NCI-H1105 treated with DMSO at 0.1 percent for 48 hours (cell line): ENCODE results near the gene HOMER1.

ENCODE experiments used
- DNase-seq: peaks from one replicate; lab custom pipeline; 2025; lab: John Stamatoyannopoulos, UW

HOMER1 gene, protein sequence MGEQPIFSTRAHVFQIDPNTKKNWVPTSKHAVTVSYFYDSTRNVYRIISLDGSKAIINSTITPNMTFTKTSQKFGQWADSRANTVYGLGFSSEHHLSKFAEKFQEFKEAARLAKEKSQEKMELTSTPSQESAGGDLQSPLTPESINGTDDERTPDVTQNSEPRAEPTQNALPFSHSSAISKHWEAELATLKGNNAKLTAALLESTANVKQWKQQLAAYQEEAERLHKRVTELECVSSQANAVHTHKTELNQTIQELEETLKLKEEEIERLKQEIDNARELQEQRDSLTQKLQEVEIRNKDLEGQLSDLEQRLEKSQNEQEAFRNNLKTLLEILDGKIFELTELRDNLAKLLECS

DNA sequence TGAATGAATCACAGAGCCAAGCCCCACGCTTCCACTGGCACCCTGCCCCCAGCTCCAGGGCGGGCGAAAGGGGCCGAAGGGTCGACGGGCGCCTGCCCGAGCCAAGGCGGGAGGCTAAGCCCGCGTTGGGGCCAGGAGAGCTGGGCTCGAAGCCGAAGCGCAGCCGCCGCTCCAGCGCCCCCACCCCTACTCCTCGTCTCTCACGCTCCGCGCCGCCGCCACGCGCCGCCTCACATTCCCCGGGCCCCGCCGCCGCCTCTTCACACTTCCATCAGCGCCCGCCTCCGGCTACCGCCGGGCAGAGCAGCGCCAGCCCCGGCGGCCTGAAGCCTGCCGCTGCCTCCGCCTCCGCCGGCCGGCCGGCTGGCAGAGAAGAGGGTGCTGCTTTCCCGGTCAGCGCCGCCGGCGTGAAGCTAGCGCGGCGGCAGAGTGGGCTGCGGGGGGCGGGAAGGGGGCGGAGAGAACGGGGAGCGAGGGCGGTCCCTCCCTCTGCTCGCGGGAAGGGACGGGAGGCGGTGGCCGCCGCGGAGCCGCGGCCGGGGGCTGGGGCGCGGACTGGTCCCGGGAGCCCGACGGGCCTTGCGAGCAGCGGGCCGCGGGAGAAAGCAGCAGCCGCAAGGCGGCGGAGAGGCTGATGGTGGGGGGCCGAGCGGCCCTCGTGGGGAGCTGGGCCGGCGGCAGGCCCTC, at the start of gene HOMER1:
Gene HOMER1, minus strand, starts transcription at position 431 of the 687 bp plus-strand sequence. CDS start 1,360 bp downstream, outside the sequence.
- peak; percentile 63 for DNase-seq

DNA sequence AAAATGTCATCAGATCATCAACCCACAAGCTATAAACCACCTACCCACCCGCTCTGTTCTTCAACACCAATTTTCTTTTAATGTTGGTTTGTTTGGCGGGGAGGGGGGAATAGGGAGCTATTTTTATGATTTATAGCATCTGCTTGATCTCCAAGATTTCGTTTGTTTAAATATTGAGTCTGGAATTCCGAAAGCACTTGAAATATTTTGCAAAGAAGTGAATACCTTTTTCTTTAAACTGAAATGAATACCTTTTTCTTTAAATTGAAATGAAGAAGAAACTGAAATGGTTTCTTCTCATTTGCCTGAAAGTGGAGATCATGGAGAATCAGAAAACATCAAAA, 49.3 kb upstream of the HOMER1 start:
- DNase-seq: no peak

DNA sequence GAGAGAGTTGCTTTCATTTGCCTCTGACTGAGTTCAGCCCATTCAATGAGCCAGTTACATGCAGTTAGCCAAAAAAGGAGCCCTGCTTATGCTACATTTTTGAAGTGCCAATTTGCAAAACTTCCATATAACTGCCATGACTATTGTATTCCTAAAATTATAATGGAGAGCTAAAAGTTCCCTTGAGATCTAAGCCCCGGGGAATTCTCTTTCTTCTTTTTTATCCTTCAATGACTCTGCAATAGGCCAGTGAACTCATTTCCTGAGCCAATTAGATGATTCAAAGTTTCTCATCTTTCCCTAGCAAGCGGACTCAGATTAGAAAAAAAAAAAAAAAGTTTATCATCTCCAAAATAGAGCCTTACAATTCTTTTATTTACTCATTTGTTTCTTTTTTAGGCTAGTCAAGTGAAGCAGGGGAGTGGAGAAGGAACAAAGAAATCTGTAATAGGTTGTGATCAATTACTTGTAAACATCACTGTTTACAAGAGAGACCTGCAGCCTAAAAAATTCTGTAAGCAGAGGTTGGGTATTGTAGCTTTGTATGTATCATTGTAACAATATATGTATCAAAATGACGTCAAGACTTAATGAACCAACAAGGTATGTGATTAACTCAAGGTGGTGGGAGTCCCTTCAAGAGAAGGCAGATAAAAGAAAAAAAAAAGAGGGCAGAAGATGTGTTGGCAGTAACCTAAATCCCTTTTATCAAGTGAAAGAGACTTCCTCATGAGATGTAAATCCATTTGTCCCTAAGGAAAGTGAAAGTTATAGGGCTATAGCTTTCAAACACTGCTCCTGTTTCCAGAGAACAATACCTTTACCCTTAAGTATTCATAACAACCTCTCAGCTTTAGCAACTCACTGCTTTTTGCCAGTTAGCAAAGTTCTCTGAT, 48.7 kb upstream of the HOMER1 start:
- DNase-seq: no peak

DNA sequence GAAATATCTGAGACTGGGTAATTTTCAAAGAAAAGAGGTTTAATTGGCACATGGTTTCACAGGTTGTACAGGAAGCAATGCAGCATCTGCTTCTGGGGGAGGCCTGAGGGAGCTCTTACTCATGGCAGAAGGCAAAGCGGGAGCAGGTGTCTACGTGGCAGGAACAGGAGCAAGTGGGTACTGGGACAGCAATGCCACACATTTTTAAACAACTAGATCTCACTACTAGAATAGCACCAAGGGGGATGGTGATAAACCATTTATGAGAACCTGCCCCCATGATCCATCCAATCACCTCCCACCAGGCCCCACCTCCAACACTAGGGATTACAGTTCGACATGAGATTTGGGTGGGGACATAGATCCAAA, 47.6 kb upstream of the HOMER1 start:
- DNase-seq: no peak

DNA sequence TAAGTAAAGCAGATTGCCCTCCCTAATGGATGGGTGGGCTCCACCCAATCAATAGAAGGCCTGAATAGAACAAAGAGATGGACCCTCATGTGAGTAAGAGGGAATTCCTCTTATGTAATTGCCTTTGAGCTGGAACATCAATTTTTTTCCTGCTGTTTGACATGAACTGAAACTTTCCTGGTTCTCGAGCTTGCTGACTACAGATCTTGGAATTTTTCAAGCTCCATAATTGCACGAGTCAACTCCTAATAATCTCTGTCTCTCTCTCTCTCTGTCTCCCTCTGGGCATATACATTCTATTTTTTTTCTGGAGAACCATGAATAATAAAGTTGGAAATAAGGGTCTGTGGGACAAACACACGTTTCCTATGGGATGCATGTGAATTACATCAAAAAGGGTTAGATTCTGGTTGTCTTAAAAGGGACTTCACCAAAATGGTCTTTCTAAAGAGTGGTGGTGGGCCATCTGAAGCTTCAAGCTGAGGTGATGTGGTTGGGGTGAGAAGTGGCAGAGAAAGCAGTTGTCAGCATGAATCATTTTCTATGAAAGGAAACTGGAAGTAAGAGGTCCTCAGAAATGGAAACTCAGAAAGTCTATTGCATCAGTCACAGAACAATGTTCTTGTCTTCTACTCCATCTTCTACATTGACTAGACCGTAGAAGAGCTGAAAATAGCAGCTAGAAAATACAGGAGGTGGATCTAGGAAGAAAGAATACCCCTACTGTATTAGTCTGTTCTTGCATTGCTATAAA, 47.0 kb upstream of the HOMER1 start:
- DNase-seq: no peak

DNA sequence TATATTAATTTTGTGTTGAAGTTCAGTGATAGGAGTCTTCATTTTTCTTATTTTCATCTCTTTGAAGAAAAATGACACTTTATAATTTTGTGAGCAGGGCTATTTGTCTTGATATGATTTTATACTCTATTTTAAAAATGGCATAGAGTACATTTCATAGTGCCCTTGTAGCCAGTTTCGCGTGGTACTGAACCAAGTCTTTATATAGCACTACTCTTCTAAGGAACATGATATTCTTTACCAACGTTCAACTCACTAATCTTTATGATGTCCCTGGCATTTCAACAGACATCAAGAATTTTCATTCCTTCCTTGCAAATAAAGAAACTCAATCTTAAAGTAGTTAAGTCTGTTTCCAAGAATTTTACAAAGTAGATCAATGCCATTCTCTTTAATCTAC, 41.5 kb upstream of the HOMER1 start:
- no peak for DNase-seq

DNA sequence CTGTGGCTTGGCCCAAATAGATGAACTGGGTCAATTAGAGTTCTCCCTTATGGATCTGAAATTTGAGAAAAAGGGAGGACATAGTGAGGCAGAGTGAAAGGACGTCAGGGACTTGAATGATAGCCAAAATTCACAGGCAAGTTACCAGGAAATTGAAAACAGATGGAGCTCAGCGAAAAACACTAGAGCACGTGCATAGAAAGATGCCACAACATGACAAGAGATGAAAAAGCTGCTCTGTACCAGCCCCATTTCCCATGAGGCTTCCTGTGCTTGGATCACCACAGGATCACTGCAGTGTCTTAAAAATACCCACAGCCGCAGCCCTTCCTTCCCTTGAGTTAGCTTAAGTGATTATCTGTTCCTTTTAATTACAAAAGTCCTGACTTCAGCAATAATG, 39.0 kb upstream of the HOMER1 start:
- DNase-seq: no peak

DNA sequence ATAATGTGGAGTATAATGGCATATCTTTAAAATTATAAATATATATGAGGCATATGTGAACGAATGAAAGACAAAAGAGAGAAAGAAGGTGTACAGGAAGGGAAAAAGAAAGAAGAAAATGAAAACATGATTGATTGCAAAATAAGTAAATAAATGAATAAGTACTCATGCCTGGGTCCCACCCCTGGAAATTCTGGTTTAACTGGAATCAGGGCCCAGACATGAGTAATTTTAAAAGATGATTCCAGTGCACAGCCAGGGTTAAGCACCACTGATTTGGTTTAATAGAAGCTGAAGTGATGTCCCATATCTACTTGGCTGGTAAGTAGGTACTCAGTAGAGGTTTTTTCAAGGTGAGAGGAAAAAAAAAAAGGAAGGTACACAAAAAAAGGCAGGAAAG, 34.0 kb upstream of the HOMER1 start:
- no peak for DNase-seq

DNA sequence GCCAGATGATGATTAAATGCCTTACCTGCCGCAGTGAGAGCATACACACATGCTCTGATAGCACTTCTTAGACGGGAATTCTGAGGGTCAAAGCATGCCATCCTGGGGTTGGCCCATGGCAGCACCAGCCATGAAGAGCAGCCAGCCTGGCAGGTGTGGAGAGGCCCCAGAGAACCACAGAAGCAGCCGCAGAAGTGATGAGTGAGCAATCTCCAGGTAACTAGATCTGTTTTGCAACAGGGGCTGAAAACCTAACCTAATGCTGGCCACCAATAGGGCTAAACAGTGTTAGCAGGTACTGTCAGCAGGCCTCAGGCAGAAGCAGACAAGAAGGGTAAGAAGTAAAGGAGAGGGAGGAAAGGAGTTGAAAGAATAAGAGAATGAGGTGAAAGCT, 33.5 kb upstream of the HOMER1 start:
- no peak for DNase-seq

DNA sequence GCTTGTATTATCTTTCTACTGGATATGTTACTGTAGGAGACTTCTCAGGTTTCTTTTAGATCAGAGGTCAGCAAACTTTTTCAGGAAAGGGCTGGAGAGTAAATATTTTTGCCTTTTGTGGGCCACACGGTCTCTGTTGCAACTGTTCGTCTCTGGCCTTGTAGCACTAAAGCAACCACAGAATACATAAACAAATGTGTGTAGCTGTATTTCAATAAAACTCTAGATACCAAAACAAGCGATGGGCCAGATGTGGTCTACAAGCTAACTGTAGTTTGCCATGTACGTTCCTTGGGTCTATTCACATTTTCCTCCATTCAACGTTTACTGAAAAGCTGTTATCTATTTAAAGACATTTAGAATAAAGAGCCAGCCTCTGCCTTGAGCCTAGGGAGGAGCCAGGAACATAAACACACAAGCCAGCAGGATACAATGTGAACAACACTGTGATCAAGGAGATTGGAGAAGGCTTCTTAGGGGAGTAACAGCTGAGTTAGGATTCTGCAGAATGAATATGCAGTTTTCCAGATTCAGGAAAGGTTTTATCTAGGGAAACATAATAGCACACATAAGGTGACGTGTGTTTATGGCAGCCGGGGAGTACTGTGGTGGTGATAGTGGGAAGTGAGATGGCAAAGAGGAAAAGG, 33.0 kb upstream of the HOMER1 start:
- no peak for DNase-seq

DNA sequence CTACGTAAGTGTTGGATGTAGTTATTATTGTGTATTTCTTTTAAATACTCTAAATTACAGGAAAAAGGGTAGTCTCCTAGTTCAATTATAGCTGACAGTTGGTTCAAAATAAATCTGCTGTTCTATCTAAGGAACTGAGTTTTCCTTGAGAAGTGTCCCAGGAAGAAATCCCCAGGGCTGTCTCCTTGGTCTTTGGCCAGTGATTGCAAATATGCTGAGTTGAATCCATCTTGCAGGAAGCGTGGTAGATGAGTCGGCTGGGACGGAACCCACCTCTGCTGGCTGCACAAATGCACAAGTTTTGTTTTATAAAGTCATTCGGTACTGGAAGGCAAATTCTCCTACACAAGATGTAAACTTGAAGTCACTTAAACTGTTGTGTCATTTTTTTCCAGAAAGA, 30.2 kb upstream of the HOMER1 start:
- DNase-seq: no peak

DNA sequence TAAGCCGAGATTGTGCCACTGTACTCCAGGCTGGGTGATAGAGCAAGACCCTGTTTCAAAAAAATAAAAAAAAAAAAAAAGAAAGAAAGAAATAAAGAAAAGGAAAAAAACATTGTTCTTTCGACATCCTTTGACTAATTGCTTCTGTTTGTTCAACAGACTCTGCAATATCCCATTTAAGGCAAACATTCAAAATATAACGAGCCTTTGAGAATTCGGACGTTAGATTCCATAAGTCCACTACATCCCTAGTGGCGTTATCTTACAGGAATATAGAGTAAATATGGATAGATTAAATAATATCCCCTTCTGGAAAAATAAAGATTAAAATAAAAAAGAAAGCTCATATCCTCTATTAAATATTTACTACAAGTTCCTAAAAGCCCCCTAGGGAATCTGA, 27.0 kb upstream of the HOMER1 start:
- no peak for DNase-seq

DNA sequence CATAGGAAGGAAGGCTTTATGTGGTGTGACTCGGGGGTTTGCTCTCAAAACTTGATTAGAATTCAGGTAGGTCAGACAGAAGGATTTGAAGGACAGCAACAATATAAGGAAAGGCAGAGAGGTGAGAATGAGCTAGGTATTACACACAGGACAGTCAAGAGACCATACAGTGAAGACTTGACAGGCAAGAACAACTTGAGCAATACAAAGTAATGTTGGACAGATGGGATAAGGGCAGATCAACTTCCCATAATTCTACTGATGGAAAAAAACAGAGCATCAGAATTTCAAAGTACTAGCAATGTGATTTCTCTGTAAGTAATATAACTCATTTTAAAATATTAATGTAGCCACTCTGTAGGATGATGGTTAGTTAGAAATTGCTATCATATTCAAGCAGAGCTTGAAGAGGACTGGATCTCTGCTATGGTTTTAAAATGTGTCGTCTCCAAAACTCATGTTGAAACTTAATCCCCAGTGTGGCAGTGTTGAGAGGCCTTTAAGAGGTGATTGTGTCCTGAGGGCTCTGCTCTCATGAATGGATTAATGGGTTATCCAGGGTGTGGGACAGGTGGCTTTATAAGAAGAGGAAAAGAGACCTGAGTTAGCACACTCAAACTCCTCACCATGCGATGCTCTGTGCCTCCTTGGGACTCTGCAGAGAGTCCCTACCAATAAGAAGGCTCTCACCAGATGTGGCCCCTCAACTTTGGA, 22.4 kb upstream of the HOMER1 start:
- DNase-seq: no peak

DNA sequence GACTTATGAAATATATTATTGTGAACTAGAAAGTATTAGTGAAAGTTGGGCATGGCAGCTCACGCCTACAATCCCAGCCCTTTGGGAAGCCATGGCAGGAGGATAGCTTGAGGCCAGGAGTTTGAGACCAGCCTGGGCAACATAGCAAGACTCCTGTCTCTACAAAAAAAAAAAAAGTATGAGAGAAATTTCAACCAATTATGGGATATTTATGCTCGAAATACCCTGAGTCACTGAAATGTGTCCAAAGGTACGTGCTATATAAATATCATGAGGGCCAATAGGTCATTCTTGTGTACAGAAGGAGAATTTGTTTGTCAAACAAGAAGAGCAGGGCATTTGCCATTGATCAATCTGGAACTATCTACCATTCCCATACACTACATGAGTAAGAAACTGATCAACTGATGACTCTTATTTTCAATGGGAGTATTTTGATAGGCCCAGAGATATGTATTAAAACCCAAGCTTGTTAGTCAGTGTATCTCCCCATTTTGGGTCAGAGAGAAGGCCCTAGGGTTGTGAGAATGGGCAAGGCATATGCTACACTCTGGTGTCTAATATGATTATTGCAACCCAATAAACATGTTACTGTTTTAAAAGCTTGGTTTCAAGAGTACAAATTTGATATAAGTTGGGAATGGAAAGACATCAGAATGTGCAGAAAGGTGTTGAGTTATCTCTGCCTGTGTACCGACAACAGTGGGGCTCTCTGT, 21.7 kb upstream of the HOMER1 start:
- DNase-seq: no peak

DNA sequence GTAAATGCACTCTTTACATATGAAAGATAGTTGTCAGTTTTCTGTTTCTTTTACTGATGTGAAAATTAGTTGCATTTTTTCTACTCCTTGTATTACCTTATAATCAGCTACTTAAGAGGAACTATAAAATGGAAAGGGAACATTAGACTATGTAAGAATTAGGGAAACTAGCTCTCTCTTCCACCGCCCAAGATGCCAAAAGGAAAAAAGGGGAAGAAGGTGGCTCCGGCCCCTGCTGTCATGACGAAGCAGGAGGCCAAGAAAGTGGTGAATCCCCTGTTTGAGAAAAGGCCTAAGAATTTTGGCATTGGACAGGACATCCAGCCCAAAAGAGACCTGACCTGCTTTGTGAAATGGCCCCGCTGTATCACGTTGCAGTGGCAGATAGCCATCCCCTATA, 15.2 kb upstream of the HOMER1 start:
- DNase-seq: no peak

DNA sequence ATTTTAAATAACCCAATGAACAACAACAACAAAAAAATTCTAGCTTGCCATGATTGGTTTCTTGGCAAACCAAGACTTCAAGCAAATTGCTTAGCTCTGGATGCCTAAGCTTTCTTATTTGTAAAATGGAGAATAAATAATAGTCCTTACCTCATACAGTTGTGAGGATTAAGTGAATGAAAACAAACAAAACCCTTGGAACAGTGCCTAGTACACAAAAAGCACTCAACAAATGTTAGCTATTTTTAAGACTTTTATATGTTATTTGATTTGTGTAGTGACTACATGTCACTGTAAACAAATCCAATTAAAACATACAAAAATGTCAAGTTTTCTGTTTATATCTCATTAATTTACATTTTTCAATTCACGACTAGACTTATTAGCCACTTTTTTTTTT, 13.5 kb upstream of the HOMER1 start:
- no peak for DNase-seq

DNA sequence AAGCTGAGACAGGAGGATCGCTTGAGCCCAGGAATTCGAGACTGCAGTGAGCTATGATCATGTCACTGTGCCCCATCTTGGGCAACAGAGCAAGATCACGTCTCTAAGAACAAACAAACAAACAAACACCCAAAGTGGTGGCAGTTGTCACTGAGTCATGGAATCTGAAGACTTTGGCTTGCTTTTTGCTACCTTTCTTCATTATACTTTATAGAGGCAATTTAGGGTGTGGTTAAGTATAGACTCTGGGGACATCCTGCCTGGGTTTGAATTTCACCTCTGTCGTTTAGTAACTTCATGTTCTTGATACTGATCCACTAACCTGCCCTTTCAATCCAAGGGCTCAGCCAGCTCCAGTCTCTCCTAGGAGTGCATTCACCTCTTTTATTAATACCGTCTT, 13.0 kb upstream of the HOMER1 start:
- no peak for DNase-seq

DNA sequence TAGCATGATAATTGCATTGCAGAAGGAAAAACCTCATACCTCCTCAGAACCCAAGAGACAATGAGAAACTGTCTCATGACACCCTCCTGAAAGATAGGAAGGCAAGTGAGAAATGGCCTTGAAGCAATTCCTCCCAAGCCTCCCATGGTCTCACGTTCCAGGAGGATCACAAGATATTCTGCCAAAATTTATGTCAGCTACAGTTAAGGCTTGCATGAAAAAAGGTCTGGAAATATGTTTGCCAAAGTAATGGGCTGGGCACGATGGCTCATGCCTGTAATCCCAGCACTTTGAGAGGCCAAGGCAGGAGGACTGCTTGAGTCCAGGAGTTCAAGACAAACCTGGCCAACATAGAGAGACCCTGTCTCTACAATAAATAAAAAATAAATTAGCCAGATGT, 12.6 kb upstream of the HOMER1 start:
- DNase-seq: no peak

DNA sequence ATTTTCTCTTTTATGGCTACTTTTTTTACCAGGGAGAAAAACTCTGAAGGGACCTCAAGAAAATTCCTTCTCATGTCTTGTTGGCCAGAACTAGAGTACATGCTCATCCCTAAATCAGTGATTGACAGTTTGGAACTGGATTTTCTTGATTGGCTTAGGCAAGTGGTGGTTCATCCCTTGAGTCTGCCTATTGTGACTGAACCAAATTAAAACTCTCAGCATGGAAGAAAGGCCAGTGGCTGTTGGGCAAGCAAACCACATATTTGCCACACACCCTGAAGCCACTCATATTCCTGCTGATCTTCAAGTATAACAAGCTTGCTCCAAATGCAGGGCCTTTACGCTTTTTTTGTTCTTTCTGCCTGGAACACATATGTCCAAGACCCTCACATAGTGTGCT, 7.2 kb upstream of the HOMER1 start:
- DNase-seq: no peak

DNA sequence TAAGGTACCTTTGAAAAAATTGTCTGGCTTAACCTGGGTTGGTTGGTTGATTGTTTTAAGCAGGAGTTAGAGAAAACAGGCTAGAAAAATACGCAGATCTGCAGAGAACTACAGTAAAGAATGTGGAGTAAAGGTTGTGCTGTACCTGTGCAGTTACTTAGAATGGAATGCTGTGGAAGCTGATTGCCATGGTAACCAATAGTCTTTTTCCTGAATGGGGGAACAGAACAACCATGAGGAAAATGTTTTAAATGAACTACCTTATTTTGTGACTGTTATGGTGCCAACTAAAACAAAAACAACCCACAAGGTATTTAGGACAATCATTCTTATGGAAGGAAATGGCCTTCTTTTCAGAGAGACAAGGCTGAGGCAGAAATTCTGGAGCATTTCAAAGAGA, 4.8 kb upstream of the HOMER1 start:
- no peak for DNase-seq
